PFSK-1 (cell line): ENCODE measurements around the gene CTNND2.

Experiments
- POLR2AphosphoS5 ChIP-seq: IDR thresholded peaks from 2 replicates; pipeline ENCODE4 v1.6.1; 2012; ENCODE audit warnings: low read depth, mild to moderate bottlenecking, control low read depth, low read length, moderate library complexity
- SIN3A ChIP-seq: IDR thresholded peaks from 2 replicates; pipeline ENCODE4 v1.6.1; 2012; ENCODE audit warnings: mild to moderate bottlenecking, low read length, moderate library complexity, borderline replicate concordance; ENCODE audit not compliant: insufficient read depth
- TAF1 ChIP-seq: IDR thresholded peaks from 2 replicates; pipeline ENCODE4 v1.6.1; 2012; ENCODE audit warnings: low read length, control low read depth, borderline replicate concordance; ENCODE audit not compliant: insufficient read depth
- TF ChIP-seq, protein P1 (sequence below), 2 experiments: IDR thresholded peaks; 2 replicates each; pipeline versions ENCODE4 v1.6.1 to v1.8.0; 2011 to 2012; ENCODE audit warnings: low read depth in 2 of 2, low read length in 2 of 2, control low read depth in 1 of 2, inconsistent platforms in 1 of 2, mild to moderate bottlenecking in 1 of 2, moderate library complexity in 1 of 2; ENCODE audit not compliant: insufficient read depth in 1 of 2

DNA sequence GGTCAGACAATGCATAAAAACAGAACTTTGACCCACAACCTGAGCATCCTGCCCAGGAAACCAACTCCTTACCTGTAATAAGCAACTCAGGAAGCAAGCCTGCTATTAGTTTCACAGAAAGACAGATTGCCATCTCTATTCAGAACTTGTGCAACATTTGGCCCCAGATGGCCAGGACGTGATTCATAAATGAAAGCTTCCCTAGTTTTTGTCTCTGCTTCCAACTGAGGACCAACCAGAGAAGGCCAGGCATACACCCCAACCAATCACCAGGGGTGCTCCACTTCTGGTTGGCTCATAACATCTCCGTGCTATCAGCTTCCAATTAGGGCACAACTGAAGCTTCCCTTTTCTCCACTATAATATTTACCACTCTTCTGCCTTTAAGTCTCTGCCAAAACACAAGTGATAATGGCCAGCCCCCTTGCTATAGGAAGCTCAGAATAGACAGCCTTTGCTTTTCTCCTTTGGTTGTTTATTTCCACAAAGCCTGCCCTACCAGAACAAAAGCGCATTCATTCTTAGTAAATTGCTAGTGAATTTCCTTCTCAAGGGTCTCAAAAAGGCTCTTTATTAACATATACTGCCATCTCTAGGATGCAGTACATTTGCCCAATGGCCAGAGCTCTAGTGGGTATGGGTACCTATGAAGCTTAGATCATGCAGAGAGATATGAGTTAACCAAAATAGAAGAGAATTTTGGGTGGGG, 853.5 kb downstream of the CTNND2 start:
- no peak for TF ChIP-seq POLR2AphosphoS5
- TF ChIP-seq TAF1: no peak
- TF ChIP-seq, protein P1, sequence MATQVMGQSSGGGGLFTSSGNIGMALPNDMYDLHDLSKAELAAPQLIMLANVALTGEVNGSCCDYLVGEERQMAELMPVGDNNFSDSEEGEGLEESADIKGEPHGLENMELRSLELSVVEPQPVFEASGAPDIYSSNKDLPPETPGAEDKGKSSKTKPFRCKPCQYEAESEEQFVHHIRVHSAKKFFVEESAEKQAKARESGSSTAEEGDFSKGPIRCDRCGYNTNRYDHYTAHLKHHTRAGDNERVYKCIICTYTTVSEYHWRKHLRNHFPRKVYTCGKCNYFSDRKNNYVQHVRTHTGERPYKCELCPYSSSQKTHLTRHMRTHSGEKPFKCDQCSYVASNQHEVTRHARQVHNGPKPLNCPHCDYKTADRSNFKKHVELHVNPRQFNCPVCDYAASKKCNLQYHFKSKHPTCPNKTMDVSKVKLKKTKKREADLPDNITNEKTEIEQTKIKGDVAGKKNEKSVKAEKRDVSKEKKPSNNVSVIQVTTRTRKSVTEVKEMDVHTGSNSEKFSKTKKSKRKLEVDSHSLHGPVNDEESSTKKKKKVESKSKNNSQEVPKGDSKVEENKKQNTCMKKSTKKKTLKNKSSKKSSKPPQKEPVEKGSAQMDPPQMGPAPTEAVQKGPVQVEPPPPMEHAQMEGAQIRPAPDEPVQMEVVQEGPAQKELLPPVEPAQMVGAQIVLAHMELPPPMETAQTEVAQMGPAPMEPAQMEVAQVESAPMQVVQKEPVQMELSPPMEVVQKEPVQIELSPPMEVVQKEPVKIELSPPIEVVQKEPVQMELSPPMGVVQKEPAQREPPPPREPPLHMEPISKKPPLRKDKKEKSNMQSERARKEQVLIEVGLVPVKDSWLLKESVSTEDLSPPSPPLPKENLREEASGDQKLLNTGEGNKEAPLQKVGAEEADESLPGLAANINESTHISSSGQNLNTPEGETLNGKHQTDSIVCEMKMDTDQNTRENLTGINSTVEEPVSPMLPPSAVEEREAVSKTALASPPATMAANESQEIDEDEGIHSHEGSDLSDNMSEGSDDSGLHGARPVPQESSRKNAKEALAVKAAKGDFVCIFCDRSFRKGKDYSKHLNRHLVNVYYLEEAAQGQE (IDR thresholded peaks at IDR 0.05; ENCODE audit: insufficient read depth in 1 of 2, low read depth in 2 of 2, low read length in 2 of 2): no peak
- TF ChIP-seq SIN3A: no peak
